ENCODE data around the gene TPR.

The TPR gene

DNA sequence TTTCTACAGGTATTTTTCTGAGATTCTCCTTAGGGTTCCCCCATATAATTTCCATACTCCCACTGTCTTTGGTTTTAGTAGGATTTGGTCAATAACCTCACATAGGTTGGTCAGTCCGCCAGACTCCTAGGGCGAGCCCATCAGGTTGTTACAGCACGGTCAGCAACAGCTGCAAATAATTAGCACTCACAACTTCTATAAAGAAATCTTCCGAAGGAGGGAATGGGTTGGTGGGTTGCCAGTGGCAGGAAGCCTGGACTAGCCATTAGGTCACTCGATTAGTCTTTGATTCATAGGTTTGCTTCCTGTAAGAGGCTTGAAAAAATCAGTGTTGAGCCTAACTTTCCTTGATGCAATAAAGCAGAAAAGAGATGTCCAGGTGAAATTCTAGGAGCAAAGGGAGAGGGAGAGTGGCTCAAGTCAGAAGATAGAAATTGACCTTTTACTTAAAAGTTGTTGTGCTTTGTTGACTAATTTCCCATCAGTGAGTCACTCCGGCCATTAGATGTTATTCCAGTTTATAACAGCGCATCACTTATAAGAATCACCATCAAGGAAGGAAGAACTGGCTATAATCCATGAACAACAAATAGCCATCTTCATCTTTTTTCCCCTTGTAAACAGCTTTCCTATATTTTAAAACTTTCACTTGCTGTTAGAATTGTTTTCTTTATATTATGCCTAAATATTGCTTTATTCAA lies 88.3 kb downstream of the TPR start:
- peak; percentile 27 for DNase-seq

- DNase-seq = no peak
Observed at GRCh38 chr1:186283374-186283773, 91.7 kb downstream of the TPR start.

- DNase-seq = no peak
Observed at GRCh38 chr1:186282466-186282865, 92.6 kb downstream of the TPR start.

DNA sequence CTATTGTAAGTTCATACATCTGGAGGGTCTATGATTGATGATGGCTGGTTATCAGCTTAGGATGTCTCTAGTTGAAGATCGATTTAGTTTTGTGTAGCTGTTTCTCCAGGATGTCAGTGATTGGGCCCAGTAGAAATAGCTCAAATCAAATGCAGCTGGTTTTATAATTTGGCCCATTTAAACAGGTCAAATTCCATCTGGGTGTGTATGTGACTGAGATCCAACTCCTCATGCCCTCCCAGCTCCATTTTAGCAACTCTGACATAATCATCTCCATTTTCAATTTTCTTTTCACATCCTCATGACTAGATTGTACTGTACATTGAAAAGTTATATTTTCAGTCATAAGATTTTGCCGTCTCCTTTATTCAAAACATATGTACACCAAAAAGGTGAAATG lies 99.2 kb downstream of the TPR start:
- no peak for DNase-seq

DNA sequence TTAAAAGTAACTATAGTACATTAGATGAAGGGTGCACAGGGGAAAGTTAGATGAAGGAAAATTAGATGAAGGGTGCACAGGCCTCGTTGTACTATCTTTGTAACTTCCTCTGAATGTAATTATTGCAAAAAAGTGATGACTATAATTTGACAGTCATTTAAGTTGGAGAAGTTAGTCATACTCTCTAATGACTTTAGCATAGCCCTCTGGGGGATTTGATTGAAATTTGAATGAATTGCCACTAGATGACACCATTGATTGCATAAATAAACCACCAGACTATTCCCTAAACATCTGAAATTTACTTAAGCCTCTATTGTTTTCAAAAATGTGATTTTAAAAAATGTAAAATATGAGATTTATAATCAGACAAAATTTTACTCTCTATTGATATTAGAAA lies 102.6 kb downstream of the TPR start:
- DNase-seq = peak; percentile 13

DNA sequence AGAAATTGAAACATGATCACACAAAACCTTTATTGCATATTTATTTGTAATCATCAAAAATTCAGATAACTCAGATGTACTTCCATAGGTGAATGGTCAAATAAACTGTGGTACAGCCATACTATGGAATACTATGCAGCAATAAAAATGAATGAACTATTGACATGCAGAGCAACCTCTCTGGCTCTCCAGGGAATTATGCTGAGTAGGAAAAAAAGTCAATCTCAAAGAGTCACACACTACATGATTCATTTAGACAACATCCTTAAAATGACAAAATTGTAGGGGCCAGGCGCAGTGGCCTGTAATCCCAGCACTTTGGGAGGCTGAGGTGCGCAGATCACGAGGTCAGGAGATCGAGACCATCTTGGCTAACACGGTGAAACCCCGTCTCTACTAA lies 104.0 kb downstream of the TPR start:
- DNase-seq = no peak

Data from fibroblast of skin of back (primary cell).